H9 (cell line): ENCODE results near the gene ZNHIT1. TPM values are rescaled to one million over a fixed set of nuclear protein-coding genes. Genes with fewer than 3 reads are reported as not detected.

ENCODE experiments used
- DNase-seq: peaks from one replicate; pipeline ENCODE4 v3.0.0-alpha.2; 2017
- H2AFZ ChIP-seq: one replicate; pipeline ENCODE4 v1.6.1; 2013; ENCODE audit warnings: mild to moderate bottlenecking, low read length, control low read depth, moderate library complexity
- H2AK5ac ChIP-seq: 2 replicates; pipeline ENCODE4 v1.6.1; 2013; ENCODE audit warnings: low read length, control low read depth, mixed read lengths; ENCODE audit not compliant: insufficient read length
- H2BK120ac ChIP-seq: one replicate; pipeline ENCODE4 v1.6.1; 2013; ENCODE audit warnings: low read depth, mild to moderate bottlenecking, low read length, control low read depth, inconsistent platforms; ENCODE audit not compliant: poor library complexity, severe bottlenecking
- H2BK12ac ChIP-seq: 2 replicates; pipeline ENCODE4 v1.6.1; 2013; ENCODE audit warnings: low read length, control low read depth, mixed read lengths, low read depth; ENCODE audit not compliant: insufficient read length
- H2BK15ac ChIP-seq: 2 replicates; pipeline ENCODE4 v1.6.1; 2013; ENCODE audit warnings: low read depth, low read length, control low read depth
- H2BK20ac ChIP-seq: one replicate; pipeline ENCODE4 v1.6.1; 2013; ENCODE audit warnings: low read depth, mild to moderate bottlenecking, low read length, control low read depth, inconsistent platforms; ENCODE audit not compliant: poor library complexity, severe bottlenecking
- H2BK5ac ChIP-seq: 2 replicates; pipeline ENCODE4 v1.6.1; 2013; ENCODE audit warnings: low read length, control low read depth, mixed read lengths; ENCODE audit not compliant: insufficient read length
- H3K14ac ChIP-seq: 2 replicates; pipeline ENCODE4 v1.6.1; 2013; ENCODE audit warnings: low read length, control low read depth; ENCODE audit not compliant: insufficient read depth
- H3K18ac ChIP-seq: 2 replicates; pipeline ENCODE4 v1.6.1; 2013; ENCODE audit warnings: low read depth, mild to moderate bottlenecking, mixed read lengths, low read length, control low read depth; ENCODE audit not compliant: insufficient read length
- H3K23ac ChIP-seq: 2 replicates; pipeline ENCODE4 v1.6.1; 2013; ENCODE audit warnings: low read length, control low read depth, mixed read lengths, low read depth; ENCODE audit not compliant: insufficient read length
- H3K23me2 ChIP-seq: 2 replicates; pipeline ENCODE4 v1.6.1; 2013; ENCODE audit warnings: low read depth, mild to moderate bottlenecking, mixed read lengths, low read length, control low read depth; ENCODE audit not compliant: insufficient read length, poor library complexity, severe bottlenecking
- H3K27ac ChIP-seq: 2 replicates; pipeline ENCODE4 v1.5.1; 2013; ENCODE audit warnings: low read length, control low read depth, mixed read lengths, low read depth; ENCODE audit not compliant: insufficient read length
- H3K27me3 ChIP-seq: 2 replicates; pipeline ENCODE4 v1.6.1; 2013; ENCODE audit warnings: low read length, control low read depth, inconsistent platforms; ENCODE audit not compliant: insufficient read depth
- H3K4ac ChIP-seq: 2 replicates; pipeline ENCODE4 v1.6.1; 2013; ENCODE audit warnings: low read depth, mild to moderate bottlenecking, control low read depth, inconsistent platforms, low read length, moderate library complexity
- H3K4me1 ChIP-seq: 2 replicates; pipeline ENCODE4 v1.6.1; 2013; ENCODE audit warnings: low read length, control low read depth, inconsistent platforms; ENCODE audit not compliant: insufficient read depth
- H3K4me2 ChIP-seq: 2 replicates; pipeline ENCODE4 v1.6.1; 2013; ENCODE audit warnings: low read length, control low read depth, mixed read lengths; ENCODE audit not compliant: insufficient read length, insufficient read depth
- H3K56ac ChIP-seq: 2 replicates; pipeline ENCODE4 v1.6.1; 2013; ENCODE audit warnings: low read depth, mild to moderate bottlenecking, mixed read lengths, low read length, control low read depth; ENCODE audit not compliant: insufficient read length
- H3K79me1 ChIP-seq: 2 replicates; pipeline ENCODE4 v1.6.1; 2013; ENCODE audit warnings: low read depth, mild to moderate bottlenecking, moderate library complexity, low read length, control low read depth, inconsistent platforms; ENCODE audit not compliant: insufficient read depth, poor library complexity, severe bottlenecking
- H3K79me2 ChIP-seq: 2 replicates; pipeline ENCODE4 v1.6.1; 2013; ENCODE audit warnings: low read length, control low read depth, inconsistent platforms; ENCODE audit not compliant: insufficient read depth
- H3K9ac ChIP-seq: 2 replicates; pipeline ENCODE4 v1.6.1; 2013; ENCODE audit warnings: low read length, control low read depth, mixed read lengths; ENCODE audit not compliant: insufficient read length; ENCODE audit errors: extremely low read depth
- H3K9me3 ChIP-seq: one replicate; pipeline ENCODE4 v1.6.1; 2013; ENCODE audit warnings: low read depth, low read length, inconsistent platforms; ENCODE audit not compliant: control insufficient read depth
- H3T11ph ChIP-seq: one replicate; pipeline ENCODE4 v1.6.1; 2013; ENCODE audit warnings: mild to moderate bottlenecking, low read length, control low read depth, inconsistent platforms
- H4K20me1 ChIP-seq: one replicate; pipeline ENCODE4 v1.6.1; 2013; ENCODE audit not compliant: control insufficient read depth, insufficient read length, insufficient read depth
- H4K5ac ChIP-seq: 2 replicates; pipeline ENCODE4 v1.6.1; 2013; ENCODE audit warnings: low read depth, mild to moderate bottlenecking, mixed read lengths, low read length, control low read depth; ENCODE audit not compliant: insufficient read length
- H4K8ac ChIP-seq: replicated peaks from 2 replicates; pipeline ENCODE4 v1.6.1; 2013; ENCODE audit warnings: low read length, control low read depth, mixed read lengths, low read depth; ENCODE audit not compliant: insufficient read length
- H4K91ac ChIP-seq: 2 replicates; pipeline ENCODE4 v1.6.1; 2013; ENCODE audit warnings: low read depth, mild to moderate bottlenecking, moderate library complexity, mixed read lengths, low read length, control low read depth; ENCODE audit not compliant: insufficient read length
- H3K27ac Mint-ChIP-seq, 3 experiments: 2 replicates in 2 of 3; 3 replicates in 1 of 3; pipeline ENCODE4 v1.8.0; 2020 to 2021; ENCODE audit warnings: mixed read lengths in 3 of 3, mild to moderate bottlenecking in 1 of 3, moderate library complexity in 1 of 3
- H3K27me3 Mint-ChIP-seq: 2 replicates; pipeline ENCODE4 v1.8.0; 2021; ENCODE audit warnings: low read depth, mild to moderate bottlenecking, moderate library complexity, mixed read lengths
- H3K36me3 Mint-ChIP-seq, 3 experiments: 2 replicates in 2 of 3; 3 replicates in 1 of 3; pipeline ENCODE4 v1.8.0; 2020 to 2021; ENCODE audit warnings: low read depth in 3 of 3, mixed read lengths in 3 of 3; ENCODE audit not compliant: insufficient read depth in 1 of 3
- H3K4me1 Mint-ChIP-seq, 2 experiments: 2 replicates each; pipeline ENCODE4 v1.8.0; 2020; ENCODE audit warnings: mixed read lengths in 2 of 2
- H3K4me3 Mint-ChIP-seq, 2 experiments: 2 replicates in 1 of 2; 3 replicates in 1 of 2; pipeline ENCODE4 v1.8.0; 2020 to 2021; ENCODE audit warnings: mild to moderate bottlenecking in 2 of 2, mixed read lengths in 2 of 2, moderate library complexity in 1 of 2
- H3K9me3 Mint-ChIP-seq, 2 experiments: 2 replicates in 1 of 2; 3 replicates in 1 of 2; pipeline ENCODE4 v1.8.0; 2020; ENCODE audit warnings: mild to moderate bottlenecking in 2 of 2, mixed read lengths in 2 of 2, moderate library complexity in 1 of 2
- WGBS: extraction: QIAGEN DNeasy Blood & Tissue Kit; methylation state at CpG from one replicate; pipeline ENCODE4 v1.1.7; 2013; ENCODE audit warnings: missing lambda C conversion rate, low lambda C conversion rate, mixed read lengths; ENCODE audit not compliant: insufficient read length; ENCODE audit errors: extremely low coverage; 5-methylcytosine and 5-hydroxymethylcytosine counted together
- total RNA-seq: library from RNA; stranded (reverse); gene quantifications from 2 replicates; pipeline ENCODE4 v1.2.1, GENCODE V29; 2021
- TF ChIP-seq, protein P1 (sequence below): fragments of 200-600 bp; sonication (generic); conservative IDR thresholded peaks from 3 replicates; pipeline ENCODE4 v1.8.0; 2021; ENCODE audit warnings: antibody characterized with exemption, mild to moderate bottlenecking

Gene ZNHIT1
- total RNA-seq, 1 experiment from 2014 or later = 52.7 TPM

- no peak overlapping the region for H2BK15ac ChIP-seq
- no peak overlapping the region for H2BK120ac ChIP-seq
- no peak overlapping the region for H2BK12ac ChIP-seq
- Mint-ChIP-seq H3K27ac (peak overlapping the region in 1 of 3 experiments; percentile 49; a peak in 1 of 7 replicates), H3K27me3 (peaks cover 7% of the 10 kb centered on the region), H3K4me3 (no peak overlapping the region), H3K9me3 (no peaks in the 10 kb centered on the region), H3K36me3 (peaks cover 7 to 40% (median 19%) of the 10 kb centered on the region in 3 experiments; a peak in 6 of 7 replicates), H3K4me1 (no peaks in the 10 kb centered on the region)
- no peaks in the 10 kb centered on the region for H4K20me1 ChIP-seq
- H3K4me2 ChIP-seq = no peak overlapping the region
- no peak overlapping the region for H3T11ph ChIP-seq
- H2BK20ac ChIP-seq = no peak overlapping the region
- no peaks in the 10 kb centered on the region for H3K79me1 ChIP-seq
- no peaks in the 10 kb centered on the region for H3K27me3 ChIP-seq
- no peak overlapping the region for H4K8ac ChIP-seq
- H4K91ac ChIP-seq = no peak overlapping the region
- no peak overlapping the region for H2AK5ac ChIP-seq
- no peak overlapping the region for H3K56ac ChIP-seq
- H3K9me3 ChIP-seq = no peaks in the 10 kb centered on the region
- no peak overlapping the region for H3K9ac ChIP-seq
- H3K23ac ChIP-seq = no peak overlapping the region
- H4K5ac ChIP-seq = no peak overlapping the region
- no peak overlapping the region for H3K27ac ChIP-seq
- WGBS = no CpG with 5 or more reads among the region's 19 CpGs
- no peak overlapping the region for H3K4ac ChIP-seq
- H3K14ac ChIP-seq = no peak overlapping the region
- no peaks in the 10 kb centered on the region for H3K79me2 ChIP-seq
- DNase-seq = no peak
- H2AFZ ChIP-seq = no peak overlapping the region
- TF ChIP-seq, protein P1, sequence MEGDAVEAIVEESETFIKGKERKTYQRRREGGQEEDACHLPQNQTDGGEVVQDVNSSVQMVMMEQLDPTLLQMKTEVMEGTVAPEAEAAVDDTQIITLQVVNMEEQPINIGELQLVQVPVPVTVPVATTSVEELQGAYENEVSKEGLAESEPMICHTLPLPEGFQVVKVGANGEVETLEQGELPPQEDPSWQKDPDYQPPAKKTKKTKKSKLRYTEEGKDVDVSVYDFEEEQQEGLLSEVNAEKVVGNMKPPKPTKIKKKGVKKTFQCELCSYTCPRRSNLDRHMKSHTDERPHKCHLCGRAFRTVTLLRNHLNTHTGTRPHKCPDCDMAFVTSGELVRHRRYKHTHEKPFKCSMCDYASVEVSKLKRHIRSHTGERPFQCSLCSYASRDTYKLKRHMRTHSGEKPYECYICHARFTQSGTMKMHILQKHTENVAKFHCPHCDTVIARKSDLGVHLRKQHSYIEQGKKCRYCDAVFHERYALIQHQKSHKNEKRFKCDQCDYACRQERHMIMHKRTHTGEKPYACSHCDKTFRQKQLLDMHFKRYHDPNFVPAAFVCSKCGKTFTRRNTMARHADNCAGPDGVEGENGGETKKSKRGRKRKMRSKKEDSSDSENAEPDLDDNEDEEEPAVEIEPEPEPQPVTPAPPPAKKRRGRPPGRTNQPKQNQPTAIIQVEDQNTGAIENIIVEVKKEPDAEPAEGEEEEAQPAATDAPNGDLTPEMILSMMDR = no peak
- H3K18ac ChIP-seq = no peak overlapping the region
- peaks cover 3% of the 10 kb centered on the region for H3K23me2 ChIP-seq
- H3K4me1 ChIP-seq = no peaks in the 10 kb centered on the region
- no peak overlapping the region for H2BK5ac ChIP-seq
These were observed 11.3 kb upstream of the ZNHIT1 start for GRCh38 chr7:101206665-101207042.
